ENCODE results near the gene UBAC2. TPM values are rescaled to one million over a fixed set of nuclear protein-coding genes. Genes with fewer than 3 reads are reported as not detected.

Gene UBAC2
- total RNA-seq, 2 donors from 2014 or later: 72.7 to 80.4 TPM

DNA sequence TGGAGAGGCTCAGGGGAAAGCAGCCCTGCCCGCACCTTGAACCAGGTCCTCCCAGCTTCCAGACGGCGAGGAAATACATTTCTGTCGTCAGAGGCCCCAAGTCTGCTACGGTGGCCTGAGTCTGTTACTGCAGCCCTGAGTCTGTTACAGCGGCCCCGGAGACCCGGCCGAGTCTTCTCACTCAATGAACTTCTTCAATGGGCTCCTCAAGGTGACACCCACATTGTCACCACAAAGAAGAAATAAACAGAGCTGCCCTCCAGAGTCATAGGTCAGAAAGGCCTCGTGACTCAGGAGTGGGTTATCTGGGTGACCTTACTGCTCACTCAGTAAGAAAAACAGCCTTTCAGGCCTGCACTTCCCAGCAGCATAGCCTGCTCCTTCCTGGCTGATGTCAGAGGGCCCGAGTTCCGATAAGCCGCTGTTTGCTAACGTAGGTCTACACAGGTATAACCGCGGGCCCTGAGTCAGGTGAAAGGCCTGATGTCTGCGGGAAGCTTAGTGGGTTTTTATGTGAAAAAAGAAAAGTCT is 233.7 kb downstream of the UBAC2 start:
- Mint-ChIP-seq H3K9me3 (no peaks in the 10 kb centered on the region), H3K27me3 (ENCODE audit: insufficient read depth) (peaks cover 6% of the 10 kb centered on the region), H3K27ac (no peak overlapping the region), H3K4me1 (peaks cover 11% of the 10 kb centered on the region), H3K4me3 (no peak overlapping the region), H3K36me3 (ENCODE audit: low read depth) (no peaks in the 10 kb centered on the region)
- H3K27me3 ChIP-seq (ENCODE audit: control insufficient read depth, insufficient read depth, low read length, poor library complexity, severe bottlenecking): peaks cover 3% of the 10 kb centered on the region
- peaks cover 9% of the 10 kb centered on the region for H3K4me1 ChIP-seq (ENCODE audit: control insufficient read depth, insufficient read depth, low read length)
- TF ChIP-seq, protein P1, sequence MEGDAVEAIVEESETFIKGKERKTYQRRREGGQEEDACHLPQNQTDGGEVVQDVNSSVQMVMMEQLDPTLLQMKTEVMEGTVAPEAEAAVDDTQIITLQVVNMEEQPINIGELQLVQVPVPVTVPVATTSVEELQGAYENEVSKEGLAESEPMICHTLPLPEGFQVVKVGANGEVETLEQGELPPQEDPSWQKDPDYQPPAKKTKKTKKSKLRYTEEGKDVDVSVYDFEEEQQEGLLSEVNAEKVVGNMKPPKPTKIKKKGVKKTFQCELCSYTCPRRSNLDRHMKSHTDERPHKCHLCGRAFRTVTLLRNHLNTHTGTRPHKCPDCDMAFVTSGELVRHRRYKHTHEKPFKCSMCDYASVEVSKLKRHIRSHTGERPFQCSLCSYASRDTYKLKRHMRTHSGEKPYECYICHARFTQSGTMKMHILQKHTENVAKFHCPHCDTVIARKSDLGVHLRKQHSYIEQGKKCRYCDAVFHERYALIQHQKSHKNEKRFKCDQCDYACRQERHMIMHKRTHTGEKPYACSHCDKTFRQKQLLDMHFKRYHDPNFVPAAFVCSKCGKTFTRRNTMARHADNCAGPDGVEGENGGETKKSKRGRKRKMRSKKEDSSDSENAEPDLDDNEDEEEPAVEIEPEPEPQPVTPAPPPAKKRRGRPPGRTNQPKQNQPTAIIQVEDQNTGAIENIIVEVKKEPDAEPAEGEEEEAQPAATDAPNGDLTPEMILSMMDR (conservative IDR thresholded peaks at IDR 0.05): peak; percentile 21
- no peak overlapping the region for H3K4me3 ChIP-seq (ENCODE audit: low read length)
- H3K27ac ChIP-seq (ENCODE audit: low read depth, low read length): no peak overlapping the region
- H3K9ac ChIP-seq (ENCODE audit: extremely low read depth, low read length, poor library complexity, severe bottlenecking): no peak overlapping the region
- no peaks in the 10 kb centered on the region for H3K36me3 ChIP-seq (ENCODE audit: control insufficient read depth, insufficient read depth, low read length)
- peak; percentile 81 for DNase-seq
- WGBS, 2 experiments (ENCODE audit: insufficient coverage in 1 of 2, insufficient read length in 1 of 2): 87 to 88% methylated on average over 16 to 17 of the region's 17 CpGs
- H3K9me3 ChIP-seq (ENCODE audit: control insufficient read depth, low read length): no peaks in the 10 kb centered on the region

DNA sequence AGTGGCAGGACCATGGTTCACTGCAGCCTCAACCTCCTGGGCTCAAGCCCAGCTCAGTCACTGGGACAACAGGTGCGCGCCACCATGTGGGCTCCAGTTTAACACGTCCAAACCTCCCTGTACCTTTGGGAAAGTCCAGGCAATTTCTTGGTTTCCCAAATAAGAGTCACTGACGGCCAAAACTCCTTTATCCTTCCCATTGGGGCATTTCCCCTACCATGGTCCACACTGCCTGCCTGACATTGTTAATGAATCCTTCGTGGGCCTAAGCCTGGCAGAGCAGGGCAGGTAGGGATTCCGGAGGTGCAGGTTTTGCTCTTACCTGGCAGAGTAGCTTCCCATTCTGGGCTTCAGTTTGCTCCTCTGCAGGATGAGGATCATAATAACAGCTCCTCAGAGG is 234.5 kb downstream of the UBAC2 start:
- peaks cover 11% of the 10 kb centered on the region for H3K4me1 Mint-ChIP-seq
- Histone ChIP-seq H3K4me1 (ENCODE audit: control insufficient read depth, insufficient read depth, low read length) (peaks cover 9% of the 10 kb centered on the region), H3K4me3 (ENCODE audit: low read length) (no peak overlapping the region), H3K27ac (ENCODE audit: low read depth, low read length) (no peak overlapping the region), H3K9ac (ENCODE audit: extremely low read depth, low read length, poor library complexity, severe bottlenecking) (no peak overlapping the region), H3K27me3 (ENCODE audit: control insufficient read depth, insufficient read depth, low read length, poor library complexity, severe bottlenecking) (peaks cover 5% of the 10 kb centered on the region), H3K36me3 (ENCODE audit: control insufficient read depth, insufficient read depth, low read length) (no peaks in the 10 kb centered on the region), H3K9me3 (ENCODE audit: control insufficient read depth, low read length) (no peaks in the 10 kb centered on the region)
- no peaks in the 10 kb centered on the region for H3K36me3 Mint-ChIP-seq (ENCODE audit: low read depth)
- DNase-seq: no peak
- peaks cover 11% of the 10 kb centered on the region for H3K27me3 Mint-ChIP-seq (ENCODE audit: insufficient read depth)
- H3K4me3 Mint-ChIP-seq: no peak overlapping the region
- no peaks in the 10 kb centered on the region for H3K9me3 Mint-ChIP-seq
- TF ChIP-seq, protein P1 (conservative IDR thresholded peaks at IDR 0.05): no peak
- no peak overlapping the region for H3K27ac Mint-ChIP-seq
- 87 to 90% methylated on average over 3 to 6 of the region's 6 CpGs for WGBS, 2 experiments (ENCODE audit: insufficient coverage in 1 of 2, insufficient read length in 1 of 2)

DNA sequence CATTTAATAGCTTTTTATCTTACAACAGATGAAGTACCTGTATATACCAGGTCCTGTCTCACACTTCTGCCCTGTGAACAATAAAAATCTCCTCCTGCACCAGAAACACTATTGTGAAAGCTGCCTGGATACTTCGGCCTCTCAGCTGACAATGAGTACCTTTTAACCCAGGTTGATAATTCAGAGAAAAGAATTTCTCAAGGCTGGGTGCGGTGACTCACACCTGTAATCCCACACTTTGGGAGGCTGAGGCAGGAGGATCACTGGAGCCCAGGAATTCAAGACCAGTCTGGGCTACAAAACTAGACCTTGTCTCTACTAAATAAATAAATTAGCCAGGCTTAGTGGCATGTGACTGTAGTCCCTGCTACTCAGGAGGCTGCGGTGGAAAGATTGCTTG is 235.3 kb downstream of the UBAC2 start:
- WGBS, 2 experiments (ENCODE audit: insufficient coverage in 1 of 2, insufficient read length in 1 of 2): 46 to 64% methylated on average over 3 of the region's 3 CpGs
- no peaks in the 10 kb centered on the region for H3K9me3 Mint-ChIP-seq
- no peaks in the 10 kb centered on the region for H3K36me3 Mint-ChIP-seq (ENCODE audit: low read depth)
- peaks cover 9% of the 10 kb centered on the region for H3K4me1 ChIP-seq (ENCODE audit: control insufficient read depth, insufficient read depth, low read length)
- no peak overlapping the region for H3K9ac ChIP-seq (ENCODE audit: extremely low read depth, low read length, poor library complexity, severe bottlenecking)
- H3K4me3 ChIP-seq (ENCODE audit: low read length): no peak overlapping the region
- peaks cover 11% of the 10 kb centered on the region for H3K4me1 Mint-ChIP-seq
- no peak overlapping the region for H3K27ac Mint-ChIP-seq
- H3K27me3 ChIP-seq (ENCODE audit: control insufficient read depth, insufficient read depth, low read length, poor library complexity, severe bottlenecking): peaks cover 5% of the 10 kb centered on the region
- no peaks in the 10 kb centered on the region for H3K36me3 ChIP-seq (ENCODE audit: control insufficient read depth, insufficient read depth, low read length)
- DNase-seq: no peak
- no peak overlapping the region for H3K27ac ChIP-seq (ENCODE audit: low read depth, low read length)
- no peaks in the 10 kb centered on the region for H3K9me3 ChIP-seq (ENCODE audit: control insufficient read depth, low read length)
- H3K27me3 Mint-ChIP-seq (ENCODE audit: insufficient read depth): peaks cover 11% of the 10 kb centered on the region
- H3K4me3 Mint-ChIP-seq: no peak overlapping the region
- TF ChIP-seq, protein P1 (conservative IDR thresholded peaks at IDR 0.05): no peak

Small RNA genes within 50 kb of the gene (microRNA-seq; reads per million reads assigned to microRNA genes)
- not detected for gene MIR623 (ENCODE audit: borderline microRNAs expressed)

Other genes starting within 250 kb of the UBAC2 start
- gene DOCK9, start 222.8 kb upstream of the UBAC2 start, total RNA-seq: 10 to 100 TPM; 15.6 to 22.5 TPM
- not detected for gene GPR18, start 57.5 kb downstream of the UBAC2 start, total RNA-seq
- under 1 TPM in 1 of 2 donors, not detected in 1; 0.62 TPM for gene GPR183, start 106.5 kb downstream of the UBAC2 start, total RNA-seq